H1 (cell line): ENCODE results near the gene SOCS3. TPM values are rescaled to one million over a fixed set of nuclear protein-coding genes. Genes with fewer than 3 reads are reported as not detected.

Experiments used
- CTCF ChIA-PET: fragments of 300-600 bp; sonication (Branson Sonifier 250); formaldehyde crosslinking; loops from one replicate; lab custom pipeline; 2021; ENCODE audit not compliant: partially characterized antibody; lab: Charles Lee
- POLR2A ChIA-PET: fragments of 300-600 bp; sonication (Branson Sonifier 250); formaldehyde crosslinking; loops from one replicate; lab custom pipeline; 2021; ENCODE audit warnings: inconsistent platforms; ENCODE audit not compliant: partially characterized antibody; lab: Charles Lee
- DNase-seq, 2 experiments: peaks; one replicate each; pipeline versions ENCODE4 v3.0.0 to v3.0.0-alpha.2; 2010 to 2022; ENCODE audit warnings: low spot score in 2 of 2, low read depth in 1 of 2, mixed read lengths in 1 of 2
- FAIRE-seq: peaks from 2 replicates; lab custom pipeline; 2011; peaks lifted over from hg19 to GRCh38; lab: Jason Lieb, UNC
- H2AFZ ChIP-seq: 2 replicates; pipeline ENCODE4 v1.8.1; 2012; ENCODE audit warnings: low read length, inconsistent platforms
- H2AK5ac ChIP-seq: 2 replicates; pipeline ENCODE4 v1.6.1; 2013; ENCODE audit warnings: low read depth, low read length
- H2BK120ac ChIP-seq: replicated peaks from 2 replicates; pipeline ENCODE3; 2013; ENCODE audit warnings: low read depth, low read length, inconsistent platforms
- H2BK12ac ChIP-seq: 2 replicates; pipeline ENCODE4 v1.6.1; 2013; ENCODE audit warnings: low read depth, low read length
- H2BK15ac ChIP-seq: 2 replicates; pipeline ENCODE4 v1.6.1; 2013; ENCODE audit warnings: low read length
- H2BK20ac ChIP-seq: 2 replicates; pipeline ENCODE4 v1.6.1; 2013; ENCODE audit warnings: low read length
- H2BK5ac ChIP-seq: 2 replicates; pipeline ENCODE4 v1.6.1; 2013; ENCODE audit warnings: low read depth, low read length
- H3K14ac ChIP-seq: 2 replicates; pipeline ENCODE4 v1.6.1; 2013; ENCODE audit warnings: inconsistent platforms; ENCODE audit not compliant: insufficient read length
- H3K18ac ChIP-seq: 2 replicates; pipeline ENCODE4 v1.6.1; 2013; ENCODE audit warnings: low read length; ENCODE audit errors: extremely low read depth
- H3K23ac ChIP-seq: 2 replicates; pipeline ENCODE4 v1.6.1; 2013; ENCODE audit warnings: inconsistent platforms; ENCODE audit not compliant: insufficient read length
- H3K23me2 ChIP-seq: 2 replicates; pipeline ENCODE4 v1.6.1; 2013; ENCODE audit warnings: low read depth, low read length
- H3K27ac ChIP-seq: 2 replicates; pipeline ENCODE4 v1.6.1; 2011; ENCODE audit warnings: low read depth, low read length, inconsistent platforms
- H3K27me3 ChIP-seq, 4 experiments: replicated peaks in 1 of 4; 1 replicate in 1 of 4; 2 replicates in 3 of 4; pipeline versions ENCODE4 v1.6.1 to v1.8.1; 2011 to 2013; ENCODE audit warnings: low read length in 3 of 4, mild to moderate bottlenecking in 3 of 4, inconsistent platforms in 2 of 4, mixed read lengths in 2 of 4, moderate library complexity in 1 of 4; ENCODE audit not compliant: control insufficient read depth in 3 of 4, insufficient read depth in 3 of 4; ENCODE audit errors: extremely low read depth in 1 of 4
- H3K36me3 ChIP-seq, 4 experiments: 2 replicates each; pipeline versions ENCODE4 v1.6.1 to v1.8.1; 2011 to 2013; ENCODE audit warnings: mild to moderate bottlenecking in 4 of 4, low read length in 3 of 4, moderate library complexity in 2 of 4, control low read depth in 1 of 4, inconsistent platforms in 1 of 4; ENCODE audit not compliant: insufficient read depth in 4 of 4, control insufficient read depth in 2 of 4
- H3K4ac ChIP-seq: replicated peaks from 2 replicates; pipeline ENCODE3; 2013; ENCODE audit warnings: low read length, low read depth, mixed read lengths, inconsistent platforms; ENCODE audit not compliant: insufficient read length
- H3K4me1 ChIP-seq, 4 experiments: replicated peaks in 1 of 4; 1 replicate in 1 of 4; 2 replicates in 3 of 4; pipeline versions ENCODE4 v1.6.1 to v1.8.1; 2011 to 2013; ENCODE audit warnings: low read length in 3 of 4, inconsistent platforms in 2 of 4, mixed read lengths in 1 of 4; ENCODE audit not compliant: insufficient read depth in 4 of 4, control insufficient read depth in 3 of 4
- H3K4me2 ChIP-seq, 2 experiments: 2 replicates each; pipeline versions ENCODE4 v1.6.1 to v1.8.1; 2011 to 2013; ENCODE audit warnings: low read depth in 2 of 2, low read length in 2 of 2, control low read depth in 1 of 2, inconsistent platforms in 1 of 2, mild to moderate bottlenecking in 1 of 2; ENCODE audit not compliant: insufficient read depth in 1 of 2
- H3K4me3 ChIP-seq, 4 experiments: fragments of 200-600, 300-600 bp in 1 of 4; sonication (generic), shearing (Covaris generic), sonication (Bioruptor Twin) in 1 of 4; 2 replicates each; pipeline versions ENCODE4 v1.5.1 to v1.8.1; 2011 to 2016; ENCODE audit warnings: low read length in 4 of 4, low read depth in 3 of 4, control low read depth in 2 of 4, inconsistent platforms in 2 of 4, mild to moderate bottlenecking in 2 of 4, mixed read lengths in 1 of 4, moderate library complexity in 1 of 4; ENCODE audit not compliant: insufficient read depth in 2 of 4; ENCODE audit errors: extremely low read depth in 1 of 4
- H3K56ac ChIP-seq: replicated peaks from 2 replicates; pipeline ENCODE3; 2013; ENCODE audit warnings: low read depth, mild to moderate bottlenecking, mixed read lengths, low read length, inconsistent platforms; ENCODE audit not compliant: insufficient read length
- H3K79me1 ChIP-seq: 2 replicates; pipeline ENCODE4 v1.6.1; 2013; ENCODE audit warnings: low read depth, low read length, control low read depth
- H3K79me2 ChIP-seq, 2 experiments: 2 replicates each; pipeline versions ENCODE4 v1.6.1 to v1.8.1; 2012 to 2013; ENCODE audit warnings: low read length in 2 of 2, mild to moderate bottlenecking in 2 of 2, inconsistent platforms in 1 of 2; ENCODE audit not compliant: insufficient read depth in 2 of 2, control insufficient read depth in 1 of 2
- H3K9ac ChIP-seq, 4 experiments: replicated peaks in 1 of 4; 1 replicate in 1 of 4; 2 replicates in 3 of 4; pipeline versions ENCODE4 v1.6.1 to v1.8.1; 2011 to 2013; ENCODE audit warnings: low read depth in 3 of 4, low read length in 3 of 4, control low read depth in 2 of 4, mild to moderate bottlenecking in 2 of 4, moderate library complexity in 2 of 4, inconsistent platforms in 1 of 4; ENCODE audit errors: extremely low read depth in 1 of 4
- H3K9me3 ChIP-seq, 2 experiments: 2 replicates each; pipeline versions ENCODE4 v1.6.1 to v1.8.1; 2012 to 2013; ENCODE audit warnings: mild to moderate bottlenecking in 2 of 2, moderate library complexity in 2 of 2, control low read depth in 1 of 2, inconsistent platforms in 1 of 2, low read depth in 1 of 2, low read length in 1 of 2, mixed read lengths in 1 of 2; ENCODE audit not compliant: insufficient read depth in 2 of 2
- H4K20me1 ChIP-seq, 2 experiments: replicated peaks in 1 of 2; 2 replicates each; pipeline versions ENCODE3 to v1.8.1; 2011 to 2013; ENCODE audit warnings: inconsistent platforms in 2 of 2, low read length in 2 of 2, mild to moderate bottlenecking in 1 of 2; ENCODE audit not compliant: insufficient read depth in 2 of 2, control insufficient read depth in 1 of 2
- H4K5ac ChIP-seq: 2 replicates; pipeline ENCODE4 v1.6.1; 2013; ENCODE audit warnings: low read length, low read depth, mixed read lengths, inconsistent platforms; ENCODE audit not compliant: insufficient read length
- H4K8ac ChIP-seq: 2 replicates; pipeline ENCODE4 v1.8.0; 2013; ENCODE audit warnings: mild to moderate bottlenecking, moderate library complexity, low read length, inconsistent platforms; ENCODE audit not compliant: insufficient read depth; ENCODE audit errors: extremely low read depth
- H4K91ac ChIP-seq: replicated peaks from 2 replicates; pipeline ENCODE3; 2013; ENCODE audit warnings: low read length, mixed read lengths, inconsistent platforms; ENCODE audit not compliant: insufficient read length
- ASH2L ChIP-seq: fragments of 200-600, 300-600 bp; sonication (generic); IDR thresholded peaks from one replicate; pipeline ENCODE4 v1.7.1; 2017; ENCODE audit warnings: low read length
- HDAC6 ChIP-seq: IDR thresholded peaks from one replicate; pipeline ENCODE4 v1.7.1; 2012; ENCODE audit warnings: low read depth, mild to moderate bottlenecking, inconsistent platforms, low read length, moderate library complexity
- RNF2 ChIP-seq: fragments of 200-900, 300-1000 bp; sonication (generic); IDR thresholded peaks from 2 replicates; pipeline ENCODE4 v1.7.1; 2016; ENCODE audit warnings: borderline replicate concordance, low read depth, mild to moderate bottlenecking, antibody characterized with exemption, low read length; ENCODE audit not compliant: poor library complexity, severe bottlenecking; ENCODE audit errors: missing control alignments
- SAP30 ChIP-seq: fragments of 300-600 bp; sonication (generic); IDR thresholded peaks from 2 replicates; pipeline ENCODE4 v1.7.1; 2012; ENCODE audit warnings: low read length, moderate library complexity, mild to moderate bottlenecking, inconsistent platforms; ENCODE audit not compliant: insufficient read depth, insufficient replicate concordance
- SIN3A ChIP-seq, 2 experiments: IDR thresholded peaks in 1 of 2; conservative IDR thresholded peaks in 1 of 2; 2 replicates each; pipeline ENCODE4 v1.6.1; 2011 to 2012; ENCODE audit warnings: low read length in 2 of 2, improper control_type of control experiment in 1 of 2, low read depth in 1 of 2, mild to moderate bottlenecking in 1 of 2
- SIRT6 ChIP-seq: IDR thresholded peaks from one replicate; pipeline ENCODE4 v1.7.1; 2012; ENCODE audit warnings: low read length, inconsistent platforms
- TBP ChIP-seq: IDR thresholded peaks from 2 replicates; pipeline ENCODE4 v1.6.1; 2011; ENCODE audit warnings: low read depth, low read length, improper control_type of control experiment
- WGBS, 2 experiments: shearing (Covaris generic) in 1 of 2; methylation state at CpG; one replicate each; pipeline versions ENCODE4 v1.1.6 to v1.1.7; 2013 to 2015; ENCODE audit warnings: low lambda C conversion rate in 2 of 2, mixed read lengths in 2 of 2, inconsistent platforms in 1 of 2, low coverage in 1 of 2, missing lambda C conversion rate in 1 of 2; ENCODE audit not compliant: insufficient replicate concordance in 2 of 2, insufficient coverage in 1 of 2, insufficient read length in 1 of 2; ENCODE audit errors: extremely low coverage in 1 of 2, missing lambda C conversion rate in 1 of 2; 5-methylcytosine and 5-hydroxymethylcytosine counted together
- polyA plus RNA-seq, 7 experiments: library from polyadenylated mRNA; depleted of rRNA in 3 of 7; stranded (reverse) in 5 of 7; unstranded in 2 of 7; fragments of >200 nt in 5 of 7; fragments of 200-250 nt in 2 of 7; gene quantifications; 1 replicate in 5 of 7; 2 replicates in 1 of 7; 4 replicates in 1 of 7; pipeline versions ENCODE4 v1.2.1 to v1.2.3, GENCODE V29; 2011 to 2013; ENCODE audit warnings: missing spikeins in 2 of 7, mixed read lengths in 2 of 7
- total RNA-seq: library from RNA; stranded (reverse); fragmentation: NEBNext Ultra II Directional; extraction: Animal tissue kit (Norgen Biotek cat#: 25700); gene quantifications from 2 replicates; pipeline ENCODE4 v1.2.1, GENCODE V29; 2021

Gene SOCS3
- total and polyA plus RNA-seq, 2 of the 8 experiments (the other 6 are each of a cell fraction or from before 2014, with no cell fraction given): 10.1 to 47.9 TPM

DNA sequence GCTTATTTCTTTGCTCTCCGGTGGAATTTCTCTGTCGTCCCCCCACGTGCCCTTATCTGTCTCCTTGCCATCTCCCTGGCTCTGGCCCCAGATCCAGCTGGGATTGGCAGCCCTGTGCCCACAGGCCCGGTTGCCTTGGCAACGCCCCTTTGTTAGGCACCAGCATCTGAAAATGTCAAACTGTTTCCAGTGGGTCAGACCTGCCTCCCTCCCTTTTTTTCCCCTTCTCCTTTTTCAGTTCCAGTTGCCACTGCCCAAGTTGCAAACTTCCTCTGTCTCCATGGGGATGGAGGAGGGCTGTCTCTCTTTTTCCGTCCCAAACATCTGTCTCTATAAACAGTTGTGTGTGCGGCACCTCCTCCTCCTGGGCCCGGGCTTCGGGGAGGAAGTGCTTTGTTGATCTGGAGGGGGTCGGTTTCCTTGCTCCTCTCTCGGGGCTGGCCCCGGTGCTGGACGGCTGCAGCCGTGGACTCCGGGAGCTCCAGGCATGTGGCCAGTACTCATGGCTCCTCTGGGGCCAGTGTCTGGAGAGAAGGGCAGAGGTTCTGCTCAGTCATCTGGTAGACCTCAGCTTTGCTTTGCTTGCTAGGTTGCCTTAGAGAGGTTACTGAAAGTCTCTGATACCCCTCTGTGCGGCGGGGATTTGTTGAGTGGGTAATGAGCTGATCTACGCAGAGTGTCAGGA is 35.3 kb downstream of the SOCS3 start:
- Histone ChIP-seq H3K27me3 (peaks cover 0 to 2% (median 0%) of the 10 kb centered on the region in 4 experiments; a peak in 1 of 7 replicates), H3K18ac (peak overlapping the region; percentile 10; the same call in 1 of the 2 replicates), H2BK5ac (peak overlapping the region; percentile 60; the same call in 1 of the 2 replicates), H2AK5ac (no peak overlapping the region), H3K4ac (peak overlapping the region; percentile 15), H3K79me1 (no peaks in the 10 kb centered on the region), H3K79me2 (no peaks in the 10 kb centered on the region), H3K4me3 (no peak overlapping the region), H2BK120ac (peak overlapping the region; percentile 7), H3K36me3 (no peaks in the 10 kb centered on the region), H4K91ac (peak overlapping the region; percentile 44), H3K4me1 (peaks cover 0 to 26% (median 19%) of the 10 kb centered on the region in 4 experiments; a peak in 6 of 7 replicates), H4K8ac (no peak overlapping the region), H3K23me2 (peaks cover 2% of the 10 kb centered on the region; the same call in 1 of the 2 replicates), H3K56ac (no peak overlapping the region), H2BK12ac (peak overlapping the region; percentile 71; the same call in 1 of the 2 replicates), H2BK20ac (peak overlapping the region; percentile 2; the same call in 1 of the 2 replicates), H3K4me2 (peak overlapping the region; percentile 30 to 36), H4K5ac (no peak overlapping the region), H3K9ac (peak overlapping the region in 1 of 4 experiments; percentile 10; a peak in 2 of 7 replicates), H3K9me3 (no peaks in the 10 kb centered on the region), H3K27ac (no peak overlapping the region), H3K23ac (no peak overlapping the region), H4K20me1 (no peaks in the 10 kb centered on the region), H2BK15ac (no peak overlapping the region), H3K14ac (no peak overlapping the region), H2AFZ (no peak overlapping the region)
- 57% methylated on average over 18 of the region's 18 CpGs; no CpG with 5 or more reads in 1 of the 2 experiments for WGBS, 2 experiments
- ChIA-PET CTCF (interaction anchor here (0.8 to 3.3 kb wide), 5 partner anchors 11 to 97 kb away, joined by 3 to 24 read pairs (median 4); no protein-coding TSS in a partner anchor), POLR2A (interaction anchor here (1.1 to 1.7 kb wide), 5 partner anchors 8 to 34 kb away, joined by 3 to 9 read pairs (median 3); no protein-coding TSS in a partner anchor)
- DNase-seq: peak in 1 of 2 experiments; percentile 65
- no peak for FAIRE-seq
- TF ChIP-seq SIN3A (conservative IDR thresholded peaks at IDR 0.05 in 1 of 2, IDR thresholded peaks at IDR 0.05 in 1 of 2; ENCODE audit: low read depth in 1 of 2, low read length in 2 of 2) (0 out of 4 replicates have a peak, but pooled peaks of 1 of the 2 experiments have one; percentile 35), ASH2L (no peak), SIRT6 (no peak), HDAC6 (no peak), TBP (no peak), SAP30 (peak; percentile 59), RNF2 (no peak)
